Activated CD4-positive, alpha-beta T cell treated with anti-CD3 and anti-CD28 coated beads, Interleukin-2, amount 50 U/mL, for 1 hour (primary cell): Measurements from ENCODE around the gene RGPD4.
"Not testable (repeated sequence)": the region's sequence is repeated elsewhere in the genome, so short reads cannot be mapped to it uniquely, and the experiment has no call there.

Source experiments
- DNase-seq: peaks from one replicate; pipeline ENCODE4 v3.0.0-alpha.2; 2020

Gene RGPD4

GRCh38 chr2:107826749-107827148, at the start of gene RGPD4:
TSS of gene RGPD4 (plus strand) at chr2:107826892. CDS start at chr2:107827014, 122 bp downstream.
- DNase-seq = not testable (repeated sequence)

- no peak for DNase-seq
Measured at GRCh38 chr2:107777974-107778373, 48.7 kb upstream of the RGPD4 start.

- DNase-seq = no peak
Measured at GRCh38 chr2:107785756-107786155, 40.9 kb upstream of the RGPD4 start.

- DNase-seq = no peak
Measured at GRCh38 chr2:107790837-107791236, 35.9 kb upstream of the RGPD4 start.

- no peak for DNase-seq
Measured at GRCh38 chr2:107801498-107801897, 25.2 kb upstream of the RGPD4 start.

GRCh38 chr2:107804608-107805498, 21.8 kb upstream of the RGPD4 start:
- no peak for DNase-seq

- DNase-seq = no peak
Measured at GRCh38 chr2:107806901-107807300, 19.8 kb upstream of the RGPD4 start.

- DNase-seq = no peak
Measured at GRCh38 chr2:107807988-107808387, 18.7 kb upstream of the RGPD4 start.

GRCh38 chr2:107808959-107809358, 17.7 kb upstream of the RGPD4 start:
- DNase-seq = no peak

- no peak for DNase-seq
Measured at GRCh38 chr2:107809835-107810234, 16.9 kb upstream of the RGPD4 start.

GRCh38 chr2:107810734-107811133, 16.0 kb upstream of the RGPD4 start:
- no peak for DNase-seq

GRCh38 chr2:107811411-107811810, 15.3 kb upstream of the RGPD4 start:
- no peak for DNase-seq

GRCh38 chr2:107812006-107812405, 14.7 kb upstream of the RGPD4 start:
- no peak for DNase-seq

- no peak for DNase-seq
Measured at GRCh38 chr2:107817378-107817777, 9.3 kb upstream of the RGPD4 start.

- no peak for DNase-seq
Measured at GRCh38 chr2:107822302-107822701, 4.4 kb upstream of the RGPD4 start.

- DNase-seq = no peak
Measured at GRCh38 chr2:107824451-107825205, 2.1 kb upstream of the RGPD4 start.

GRCh38 chr2:107825206-107825563, 1.5 kb upstream of the RGPD4 start:
- DNase-seq = no peak

GRCh38 chr2:107829514-107829913, 2.8 kb downstream of the RGPD4 start:
- DNase-seq = not testable (repeated sequence)

- DNase-seq = not testable (repeated sequence)
Measured at GRCh38 chr2:107833152-107833551, 6.5 kb downstream of the RGPD4 start.

- DNase-seq = not testable (repeated sequence)
Measured at GRCh38 chr2:107833618-107834017, 6.9 kb downstream of the RGPD4 start.

GRCh38 chr2:107916121-107916520, 89.4 kb downstream of the RGPD4 start:
- DNase-seq = not testable (repeated sequence)

GRCh38 chr2:107916696-107917370, 90.1 kb downstream of the RGPD4 start:
- DNase-seq = not testable (repeated sequence)

GRCh38 chr2:107927034-107927534, 100.4 kb downstream of the RGPD4 start:
- DNase-seq = no peak
